Hepatocyte (in vitro differentiated cells): ENCODE measurements around the gene GFPT2. TPM values are rescaled to one million over a fixed set of nuclear protein-coding genes. Genes with fewer than 3 reads are reported as not detected.
A peak's percentile ranks its signal among the peaks of the same experiment; 100 is the strongest.

Experiments
- DNase-seq: peaks from one replicate; pipeline ENCODE4 v3.0.0-alpha.2; 2016; ENCODE audit warnings: low spot score
- H2AFZ ChIP-seq: fragments of 200-600 bp; sonication (generic); 2 replicates; pipeline ENCODE4 v1.6.0; 2016; ENCODE audit warnings: antibody characterized with exemption, mild to moderate bottlenecking
- H3K27ac ChIP-seq: fragments of 200-600 bp; sonication (generic); 2 replicates; pipeline ENCODE4 v1.5.1; 2016; ENCODE audit warnings: mild to moderate bottlenecking
- H3K27me3 ChIP-seq: fragments of 200-600 bp; sonication (generic); 2 replicates; pipeline ENCODE4 v1.6.1; 2016
- H3K36me3 ChIP-seq: fragments of 200-600 bp; sonication (generic); replicated peaks from 2 replicates; pipeline ENCODE4 v1.5.1; 2016; ENCODE audit warnings: low read depth; ENCODE audit not compliant: insufficient read depth
- H3K4me1 ChIP-seq: fragments of 200-600 bp; sonication (generic); 2 replicates; pipeline ENCODE4 v1.5.1; 2016; ENCODE audit warnings: mild to moderate bottlenecking, moderate library complexity; ENCODE audit not compliant: insufficient read depth
- H3K4me2 ChIP-seq: fragments of 200-600 bp; sonication (generic); 2 replicates; pipeline ENCODE4 v1.6.0; 2016
- H3K4me3 ChIP-seq: fragments of 200-600 bp; sonication (generic); 2 replicates; pipeline ENCODE4 v1.5.1; 2016; ENCODE audit warnings: mild to moderate bottlenecking
- H3K79me2 ChIP-seq: fragments of 200-600 bp; sonication (generic); 2 replicates; pipeline ENCODE4 v1.6.0; 2017; ENCODE audit warnings: mild to moderate bottlenecking
- H3K9me2 ChIP-seq: fragments of 200-600 bp; sonication (generic); replicated peaks from 2 replicates; pipeline ENCODE4 v1.6.0; 2017; ENCODE audit warnings: mild to moderate bottlenecking; ENCODE audit not compliant: insufficient read depth
- H3K9me3 ChIP-seq: fragments of 200-600 bp; sonication (generic); 2 replicates; pipeline ENCODE4 v1.5.1; 2016; ENCODE audit warnings: low read depth, mild to moderate bottlenecking
- H4K20me1 ChIP-seq: fragments of 200-600 bp; sonication (generic); 2 replicates; pipeline ENCODE4 v1.6.0; 2016; ENCODE audit warnings: mild to moderate bottlenecking; ENCODE audit not compliant: insufficient read depth, poor library complexity, severe bottlenecking
- EZH2 ChIP-seq: fragments of 200-600 bp; sonication (generic); IDR thresholded peaks from 2 replicates; pipeline ENCODE4 v1.6.1; 2016; ENCODE audit warnings: antibody characterized with exemption, mild to moderate bottlenecking, borderline replicate concordance
- EZH2phosphoT487 ChIP-seq: fragments of 200-600 bp; sonication (generic); IDR thresholded peaks from one replicate; pipeline ENCODE4 v1.6.1; 2018; ENCODE audit warnings: antibody characterized with exemption, mild to moderate bottlenecking, low read depth, moderate library complexity; ENCODE audit not compliant: unreplicated experiment, severe bottlenecking
- WGBS: methylation state at CpG from one replicate; pipeline ENCODE4 v1.1.6; 2016; ENCODE audit warnings: low lambda C conversion rate; ENCODE audit errors: missing lambda C conversion rate; 5-methylcytosine and 5-hydroxymethylcytosine counted together
- polyA plus RNA-seq: library from polyadenylated mRNA; unstranded; fragments of >200 nt; fragmentation: Nextera tagmentation; extraction: Ambion mirVana; gene quantifications from 2 replicates; pipeline ENCODE4 v1.2.1, GENCODE V29; 2016
- total RNA-seq: library from RNA; depleted of rRNA; stranded (reverse); fragments of >200 nt; gene quantifications from 2 replicates; pipeline ENCODE4 v1.2.3, GENCODE V29; 2014
- TF ChIP-seq, protein P1 (sequence below): fragments of 200-600 bp; sonication (generic); IDR thresholded peaks from 2 replicates; pipeline ENCODE4 v1.5.1; 2016; ENCODE audit warnings: antibody characterized with exemption, mild to moderate bottlenecking; ENCODE audit not compliant: poor library complexity

GFPT2 gene
- total and polyA plus RNA-seq, 2 experiments from 2014 or later = 15.9 to 44.6 TPM

GRCh38 chr5:180316586-180316985 is 36.5 kb downstream of the GFPT2 start:
- no peak overlapping the region for H2AFZ ChIP-seq
- no peaks in the 10 kb centered on the region for H3K4me1 ChIP-seq
- no peaks in the 10 kb centered on the region for H4K20me1 ChIP-seq
- no peaks in the 10 kb centered on the region for H3K9me3 ChIP-seq
- H3K4me3 ChIP-seq = no peak overlapping the region
- H3K9me2 ChIP-seq = no peaks in the 10 kb centered on the region
- no peaks in the 10 kb centered on the region for H3K36me3 ChIP-seq
- 95% methylated on average over 20 of the region's 20 CpGs for WGBS
- H3K27me3 ChIP-seq = no peaks in the 10 kb centered on the region
- no peak overlapping the region for H3K4me2 ChIP-seq
- no peak for TF ChIP-seq EZH2
- TF ChIP-seq EZH2phosphoT487 = no peak
- TF ChIP-seq, protein P1, sequence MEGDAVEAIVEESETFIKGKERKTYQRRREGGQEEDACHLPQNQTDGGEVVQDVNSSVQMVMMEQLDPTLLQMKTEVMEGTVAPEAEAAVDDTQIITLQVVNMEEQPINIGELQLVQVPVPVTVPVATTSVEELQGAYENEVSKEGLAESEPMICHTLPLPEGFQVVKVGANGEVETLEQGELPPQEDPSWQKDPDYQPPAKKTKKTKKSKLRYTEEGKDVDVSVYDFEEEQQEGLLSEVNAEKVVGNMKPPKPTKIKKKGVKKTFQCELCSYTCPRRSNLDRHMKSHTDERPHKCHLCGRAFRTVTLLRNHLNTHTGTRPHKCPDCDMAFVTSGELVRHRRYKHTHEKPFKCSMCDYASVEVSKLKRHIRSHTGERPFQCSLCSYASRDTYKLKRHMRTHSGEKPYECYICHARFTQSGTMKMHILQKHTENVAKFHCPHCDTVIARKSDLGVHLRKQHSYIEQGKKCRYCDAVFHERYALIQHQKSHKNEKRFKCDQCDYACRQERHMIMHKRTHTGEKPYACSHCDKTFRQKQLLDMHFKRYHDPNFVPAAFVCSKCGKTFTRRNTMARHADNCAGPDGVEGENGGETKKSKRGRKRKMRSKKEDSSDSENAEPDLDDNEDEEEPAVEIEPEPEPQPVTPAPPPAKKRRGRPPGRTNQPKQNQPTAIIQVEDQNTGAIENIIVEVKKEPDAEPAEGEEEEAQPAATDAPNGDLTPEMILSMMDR = no peak
- no peak for DNase-seq
- no peaks in the 10 kb centered on the region for H3K79me2 ChIP-seq
- no peak overlapping the region for H3K27ac ChIP-seq

GRCh38 chr5:180315762-180316212 is 37.3 kb downstream of the GFPT2 start:
- H3K27me3 ChIP-seq = no peaks in the 10 kb centered on the region
- H3K4me3 ChIP-seq = no peak overlapping the region
- no peak overlapping the region for H3K4me2 ChIP-seq
- 84% methylated on average over 9 of the region's 9 CpGs for WGBS
- no peak overlapping the region for H2AFZ ChIP-seq
- H4K20me1 ChIP-seq = no peaks in the 10 kb centered on the region
- H3K27ac ChIP-seq = no peak overlapping the region
- H3K9me2 ChIP-seq = no peaks in the 10 kb centered on the region
- no peaks in the 10 kb centered on the region for H3K36me3 ChIP-seq
- DNase-seq = peak; percentile 58
- no peaks in the 10 kb centered on the region for H3K4me1 ChIP-seq
- no peaks in the 10 kb centered on the region for H3K9me3 ChIP-seq
- TF ChIP-seq, protein P1 = peak; percentile 68
- TF ChIP-seq EZH2 = no peak
- no peaks in the 10 kb centered on the region for H3K79me2 ChIP-seq

DNA sequence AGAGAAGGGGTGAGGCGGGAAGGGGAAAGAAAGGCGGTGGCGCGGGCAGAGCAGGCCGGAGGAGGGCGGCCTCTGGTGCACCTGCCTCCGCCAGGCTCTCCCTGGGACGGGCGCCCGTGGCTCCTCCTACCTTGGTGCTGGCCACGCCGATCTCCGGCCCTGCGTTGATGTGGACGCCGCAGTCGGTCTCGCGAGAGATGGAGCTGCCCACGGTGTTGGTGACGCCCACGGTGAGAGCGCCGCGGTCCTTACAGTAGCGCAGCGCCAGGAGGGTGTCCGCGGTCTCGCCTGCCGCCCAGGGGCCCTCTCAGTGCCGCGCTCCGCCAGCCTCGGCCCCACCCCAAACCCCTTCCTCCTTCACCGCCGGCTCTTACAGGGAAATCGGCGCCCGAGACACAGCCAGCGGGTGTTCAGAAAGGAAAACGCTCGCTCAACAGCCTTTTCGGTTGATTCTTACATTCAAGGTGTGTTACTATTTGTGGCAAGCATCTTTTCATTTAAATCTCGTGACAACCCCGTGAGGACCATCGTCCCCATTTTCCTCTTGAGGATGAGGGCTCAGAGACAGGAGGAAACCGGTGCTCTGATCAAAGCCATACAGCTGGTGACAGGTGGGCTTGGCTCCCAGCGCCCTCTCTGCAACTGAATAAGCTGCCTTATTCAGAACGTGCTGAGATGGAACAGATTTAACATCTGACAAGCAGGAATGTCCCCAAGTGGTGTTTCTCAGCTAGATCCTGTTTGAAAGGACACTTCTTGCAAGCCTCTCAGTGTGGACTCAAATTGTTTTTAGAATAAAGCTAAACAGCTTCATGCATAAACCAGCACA is 39.2 kb downstream of the GFPT2 start:
- no peak for DNase-seq
- no peaks in the 10 kb centered on the region for H3K9me3 ChIP-seq

More for the DNA sequence above, 39.2 kb downstream of the GFPT2 start:
- Histone ChIP-seq H3K4me3 (no peak overlapping the region), H3K79me2 (no peaks in the 10 kb centered on the region), H3K4me2 (no peak overlapping the region), H3K9me2 (no peaks in the 10 kb centered on the region), H3K27ac (no peak overlapping the region), H3K27me3 (no peaks in the 10 kb centered on the region), H3K36me3 (no peaks in the 10 kb centered on the region), H2AFZ (no peak overlapping the region), H4K20me1 (no peaks in the 10 kb centered on the region), H3K4me1 (no peaks in the 10 kb centered on the region)
- TF ChIP-seq EZH2 (no peak), EZH2phosphoT487 (no peak)
- TF ChIP-seq, protein P1 = no peak
- WGBS = 96% methylated on average over 35 of the region's 50 CpGs
